Measurements from ENCODE around the gene SAMHD1. TPM values are rescaled to one million over a fixed set of nuclear protein-coding genes. Genes with fewer than 3 reads are reported as not detected.

SAMHD1 gene
- polyA plus RNA-seq, 1 donor from 2014 or later = 22.2 TPM

GRCh38 chr20:36849333-36850065 lies 102.0 kb downstream of the SAMHD1 start:
- H3K27me3 ChIP-seq (ENCODE audit: insufficient read depth, low read depth, low read length) = no peaks in the 10 kb centered on the region
- no peak overlapping the region for H2AFZ ChIP-seq (ENCODE audit: low read depth, low read length)
- H4K20me1 ChIP-seq (ENCODE audit: insufficient read depth) = peaks cover 10% of the 10 kb centered on the region
- no peak for TF ChIP-seq RAD21 (conservative IDR thresholded peaks at IDR 0.05)
- no peak for TF ChIP-seq SMC3 (conservative IDR thresholded peaks at IDR 0.05; ENCODE audit: poor library complexity)
- TF ChIP-seq REST (IDR thresholded peaks at IDR 0.05; ENCODE audit: borderline replicate concordance) = no peak
- TF ChIP-seq MXI1 (conservative IDR thresholded peaks at IDR 0.05; ENCODE audit: poor library complexity, severe bottlenecking) = no peak
- no peak for TF ChIP-seq POLR2AphosphoS5 (IDR thresholded peaks at IDR 0.05)
- TF ChIP-seq EP300 (conservative IDR thresholded peaks at IDR 0.05; ENCODE audit: poor library complexity, severe bottlenecking) = no peak
- TF ChIP-seq TAF1 (IDR thresholded peaks at IDR 0.05; ENCODE audit: low read depth) = no peak
- TF ChIP-seq EZH2 (IDR thresholded peaks at IDR 0.05; ENCODE audit: borderline replicate concordance, insufficient read depth, low read length, poor library complexity, severe bottlenecking) = no peak
- TF ChIP-seq CTCF (IDR thresholded peaks at IDR 0.05; ENCODE audit: poor library complexity, severe bottlenecking) = no peak
- H3K9ac ChIP-seq (ENCODE audit: low read length) = no peak overlapping the region
- H3F3A ChIP-seq (ENCODE audit: insufficient read depth, low read length, poor library complexity, severe bottlenecking) = no peaks in the 10 kb centered on the region
- no peak overlapping the region for H3K27ac ChIP-seq (ENCODE audit: low read length)
- H3K36me3 ChIP-seq (ENCODE audit: insufficient read depth, low read length) = no peaks in the 10 kb centered on the region
- peaks cover 37% of the 10 kb centered on the region for H3K79me2 ChIP-seq (replicated peaks; ENCODE audit: insufficient read depth, low read length)
- no peak overlapping the region for H3K4me3 ChIP-seq (ENCODE audit: low read length)
- no peak overlapping the region for H3K4me2 ChIP-seq (ENCODE audit: low read length)
- H3K9me2 ChIP-seq (ENCODE audit: insufficient read depth, low read length) = no peaks in the 10 kb centered on the region
- peaks cover 4% of the 10 kb centered on the region for H3K9me3 ChIP-seq (ENCODE audit: low read length)

- no peak overlapping the region for H3K4me3 ChIP-seq (ENCODE audit: low read length)
- H2AFZ ChIP-seq (ENCODE audit: low read depth, low read length) = no peak overlapping the region
- TF ChIP-seq REST (IDR thresholded peaks at IDR 0.05; ENCODE audit: borderline replicate concordance) = no peak
- TF ChIP-seq SMC3 (conservative IDR thresholded peaks at IDR 0.05; ENCODE audit: poor library complexity) = no peak
- TF ChIP-seq CTCF (IDR thresholded peaks at IDR 0.05; ENCODE audit: poor library complexity, severe bottlenecking) = no peak
- no peak for TF ChIP-seq TAF1 (IDR thresholded peaks at IDR 0.05; ENCODE audit: low read depth)
- no peak for TF ChIP-seq EP300 (conservative IDR thresholded peaks at IDR 0.05; ENCODE audit: poor library complexity, severe bottlenecking)
- no peak overlapping the region for H3K4me2 ChIP-seq (ENCODE audit: low read length)
- no peaks in the 10 kb centered on the region for H3K36me3 ChIP-seq (ENCODE audit: insufficient read depth, low read length)
- H3K9me3 ChIP-seq (ENCODE audit: low read length) = peaks cover 4% of the 10 kb centered on the region
- no peaks in the 10 kb centered on the region for H3K27me3 ChIP-seq (ENCODE audit: insufficient read depth, low read depth, low read length)
- no peaks in the 10 kb centered on the region for H3F3A ChIP-seq (ENCODE audit: insufficient read depth, low read length, poor library complexity, severe bottlenecking)
- H3K9ac ChIP-seq (ENCODE audit: low read length) = no peak overlapping the region
- H3K79me2 ChIP-seq (replicated peaks; ENCODE audit: insufficient read depth, low read length) = peaks cover 32% of the 10 kb centered on the region
- H3K9me2 ChIP-seq (ENCODE audit: insufficient read depth, low read length) = no peaks in the 10 kb centered on the region
- peaks cover 4% of the 10 kb centered on the region for H4K20me1 ChIP-seq (ENCODE audit: insufficient read depth)
- H3K27ac ChIP-seq (ENCODE audit: low read length) = no peak overlapping the region
Observed at GRCh38 chr20:36848677-36849076, 102.8 kb downstream of the SAMHD1 start.
